Measurements from ENCODE around the gene SLC22A23. TPM values are rescaled to one million over a fixed set of nuclear protein-coding genes. Genes with fewer than 3 reads are reported as not detected.

Gene SLC22A23
- total RNA-seq, 1 experiment from 2014 or later, result 38.2 TPM

- ChIA-PET POLR2A (no interaction called here), CTCF (interaction anchor here (1.0 to 4.8 kb wide), 2 partner anchors 11 to 507 kb away, joined by 3 to 38 read pairs; partner anchors contain the start of gene FAM50B)
- no peaks in the 10 kb centered on the region for H3K36me3 Mint-ChIP-seq
- TF ChIP-seq RELA (CRISPR knock-in tag; IDR thresholded peaks at IDR 0.05; ENCODE audit: borderline replicate concordance), result no peak
- no peak for TF ChIP-seq TEAD1 (CRISPR knock-in tag; IDR thresholded peaks at IDR 0.05)
- no peak for TF ChIP-seq PRRX2 (CRISPR knock-in tag; IDR thresholded peaks at IDR 0.05)
- TF ChIP-seq TCF7 (CRISPR knock-in tag; IDR thresholded peaks at IDR 0.05; ENCODE audit: low read depth), result no peak
- TF ChIP-seq USF1 (CRISPR knock-in tag; IDR thresholded peaks at IDR 0.05), result no peak
- no peak for TF ChIP-seq ERG (CRISPR knock-in tag; IDR thresholded peaks at IDR 0.05)
- TF ChIP-seq JAZF1 (CRISPR knock-in tag; IDR thresholded peaks at IDR 0.05), result no peak
- no peak for TF ChIP-seq KAT7 (CRISPR knock-in tag; IDR thresholded peaks at IDR 0.05; ENCODE audit: borderline replicate concordance)
- no peak for TF ChIP-seq ZNF219 (CRISPR knock-in tag; IDR thresholded peaks at IDR 0.05; ENCODE audit: borderline replicate concordance)
- no peaks in the 10 kb centered on the region; the same call in 1 of the 2 replicates for H3K27me3 Mint-ChIP-seq (ENCODE audit: low read depth)
- peak; percentile 26 for ATAC-seq
- no peaks in the 10 kb centered on the region for H3K9me3 Mint-ChIP-seq
- peak overlapping the region; percentile 98 for H3K27ac Mint-ChIP-seq
- H3K4me3 Mint-ChIP-seq, result peak overlapping the region; percentile 47
- no peak for DNase-seq (ENCODE audit: low spot score)
- H3K4me1 Mint-ChIP-seq, result peaks cover 91% of the 10 kb centered on the region
These were observed 115.4 kb downstream of the SLC22A23 start for GRCh38 chr6:3341467-3341866.

GRCh38 chr6:3340894-3341293 is 116.0 kb downstream of the SLC22A23 start:
- peak overlapping the region; percentile 98 for H3K27ac Mint-ChIP-seq
- ATAC-seq (peak; percentile 23), DNase-seq (ENCODE audit: low spot score) (no peak)
- peaks cover 89% of the 10 kb centered on the region for H3K4me1 Mint-ChIP-seq
- ChIA-PET POLR2A (no interaction called here), CTCF (interaction anchor here (1.0 to 4.8 kb wide), 2 partner anchors 10 to 508 kb away, joined by 3 to 38 read pairs; partner anchors contain the start of gene FAM50B)
- TF ChIP-seq ZNF281 (CRISPR knock-in tag; IDR thresholded peaks at IDR 0.05), result no peak
- no peak for TF ChIP-seq AR (CRISPR knock-in tag; IDR thresholded peaks at IDR 0.05)
- TF ChIP-seq USF2 (CRISPR knock-in tag; IDR thresholded peaks at IDR 0.05), result peak; percentile 80
- H3K36me3 Mint-ChIP-seq, result no peaks in the 10 kb centered on the region
- H3K9me3 Mint-ChIP-seq, result no peaks in the 10 kb centered on the region
- H3K27me3 Mint-ChIP-seq (ENCODE audit: low read depth), result no peaks in the 10 kb centered on the region; the same call in 1 of the 2 replicates
- peak overlapping the region; percentile 47 for H3K4me3 Mint-ChIP-seq

GRCh38 chr6:3340358-3340802 is 116.5 kb downstream of the SLC22A23 start:
- H3K4me1 Mint-ChIP-seq, result peaks cover 85% of the 10 kb centered on the region
- H3K4me3 Mint-ChIP-seq, result no peak overlapping the region
- no peaks in the 10 kb centered on the region for H3K9me3 Mint-ChIP-seq
- ChIA-PET CTCF (interaction anchor here (1.0 to 4.8 kb wide), 3 partner anchors 10 to 508 kb away, joined by 3 to 38 read pairs (median 3); partner anchors contain the start of genes FAM50B and SLC22A23), POLR2A (no interaction called here)
- H3K36me3 Mint-ChIP-seq, result no peaks in the 10 kb centered on the region
- ATAC-seq (no peak), DNase-seq (ENCODE audit: low spot score) (no peak)
- H3K27me3 Mint-ChIP-seq (ENCODE audit: low read depth), result no peaks in the 10 kb centered on the region; the same call in 1 of the 2 replicates
- peak overlapping the region; percentile 98 for H3K27ac Mint-ChIP-seq
- no peak for TF ChIP-seq FOXP1 (CRISPR knock-in tag; IDR thresholded peaks at IDR 0.05; ENCODE audit: borderline replicate concordance)
- no peak for TF ChIP-seq SP1 (CRISPR knock-in tag; conservative IDR thresholded peaks at IDR 0.05)
- TF ChIP-seq E2F5 (CRISPR knock-in tag; IDR thresholded peaks at IDR 0.05), result no peak
- no peak for TF ChIP-seq JUN (CRISPR knock-in tag; IDR thresholded peaks at IDR 0.05)
- TF ChIP-seq STAT6 (CRISPR knock-in tag; conservative IDR thresholded peaks at IDR 0.05; ENCODE audit: low read depth), result no peak
